Upper lobe of right lung (tissue), 1 donor: ENCODE results near the gene STON2. TPM values are rescaled to one million over a fixed set of nuclear protein-coding genes. Genes with fewer than 3 reads are reported as not detected.

Source experiments
- ATAC-seq: fragments of 200-7000 bp; cut with Tn5 transposase; one replicate; pipeline ENCODE4 v1.9.1; 2020; ENCODE audit warnings: mild to moderate bottlenecking, moderate library complexity
- DNase-seq: peaks from one replicate; pipeline ENCODE4 v3.0.0-alpha.2; 2020
- H3K27ac ChIP-seq: fragments of 200-600 bp; one replicate; pipeline ENCODE4 v1.8.0; 2022
- H3K27me3 ChIP-seq: fragments of 200-600 bp; one replicate; pipeline ENCODE4 v1.8.0; 2022; ENCODE audit warnings: mild to moderate bottlenecking
- H3K36me3 ChIP-seq: fragments of 200-600 bp; one replicate; pipeline ENCODE4 v1.8.0; 2022
- H3K4me1 ChIP-seq: fragments of 200-600 bp; one replicate; pipeline ENCODE4 v1.8.0; 2022
- H3K4me3 ChIP-seq: fragments of 200-600 bp; one replicate; pipeline ENCODE4 v1.8.0; 2022; ENCODE audit warnings: mild to moderate bottlenecking
- H3K9me3 ChIP-seq: fragments of 200-600 bp; one replicate; pipeline ENCODE4 v1.8.0; 2022
- CTCF ChIP-seq: fragments of 200-600 bp; IDR thresholded peaks from one replicate; pipeline ENCODE4 v1.8.0; 2022; ENCODE audit warnings: antibody characterized with exemption
- intact Hi-C: fragments of 100-400 bp; cut with DNase I; formaldehyde crosslinking; loops from one replicate; pipeline ENCODE4 v1.11.0; 2022
- total RNA-seq: library from RNA; stranded (reverse); fragmentation: NEBNext Ultra II Directional; extraction: Animal tissue kit (Norgen Biotek cat#: 25700); gene quantifications from one replicate; pipeline ENCODE4 v1.2.1, GENCODE V29; 2021
- donor health status: DM: no; HTN: yes; CAD: no; lungs with severe emphysema.

Gene STON2
- total RNA-seq, 1 donor from 2014 or later, result 47.7 TPM

- H3K27ac ChIP-seq, result no peak overlapping the region
- no peak overlapping the region for H3K4me3 ChIP-seq
- intact Hi-C loops, result no loop called here
- ATAC-seq (no peak), DNase-seq (no peak)
- no peak for TF ChIP-seq CTCF
- H3K27me3 ChIP-seq, result no peaks in the 10 kb centered on the region
- H3K4me1 ChIP-seq, result no peaks in the 10 kb centered on the region
- no peaks in the 10 kb centered on the region for H3K9me3 ChIP-seq
- H3K36me3 ChIP-seq, result no peaks in the 10 kb centered on the region
These were observed 110.6 kb downstream of the STON2 start for GRCh38 chr14:81289516-81289915.

GRCh38 chr14:81286574-81287370 lies 113.4 kb downstream of the STON2 start:
- DNase-seq (no peak), ATAC-seq (no peak)
- H3K9me3 ChIP-seq, result no peaks in the 10 kb centered on the region
- no peak overlapping the region for H3K27ac ChIP-seq
- no peaks in the 10 kb centered on the region for H3K4me1 ChIP-seq
- H3K27me3 ChIP-seq, result no peaks in the 10 kb centered on the region
- no peak overlapping the region for H3K4me3 ChIP-seq
- intact Hi-C loops, result no loop called here
- no peak for TF ChIP-seq CTCF
- no peaks in the 10 kb centered on the region for H3K36me3 ChIP-seq

- TF ChIP-seq CTCF, result no peak
- ATAC-seq (no peak), DNase-seq (no peak)
- Histone ChIP-seq H3K36me3 (no peaks in the 10 kb centered on the region), H3K4me1 (no peaks in the 10 kb centered on the region), H3K9me3 (no peaks in the 10 kb centered on the region), H3K4me3 (no peak overlapping the region), H3K27me3 (no peaks in the 10 kb centered on the region), H3K27ac (no peak overlapping the region)
- intact Hi-C loops, result no loop called here
These were observed 114.9 kb downstream of the STON2 start for GRCh38 chr14:81285245-81285644.

- ATAC-seq (no peak), DNase-seq (no peak)
- H3K9me3 ChIP-seq, result no peaks in the 10 kb centered on the region
- TF ChIP-seq CTCF, result no peak
- H3K4me3 ChIP-seq, result no peak overlapping the region
- intact Hi-C loops, result no loop called here
- H3K27me3 ChIP-seq, result no peaks in the 10 kb centered on the region
- no peak overlapping the region for H3K27ac ChIP-seq
- no peaks in the 10 kb centered on the region for H3K4me1 ChIP-seq
- peaks cover 8% of the 10 kb centered on the region for H3K36me3 ChIP-seq
These were observed 118.8 kb downstream of the STON2 start for GRCh38 chr14:81281332-81281731.

- ATAC-seq (no peak), DNase-seq (no peak)
- H3K27ac ChIP-seq, result no peak overlapping the region
- no peaks in the 10 kb centered on the region for H3K9me3 ChIP-seq
- peaks cover 8% of the 10 kb centered on the region for H3K36me3 ChIP-seq
- H3K4me3 ChIP-seq, result no peak overlapping the region
- H3K27me3 ChIP-seq, result no peaks in the 10 kb centered on the region
- no peak for TF ChIP-seq CTCF
- no peaks in the 10 kb centered on the region for H3K4me1 ChIP-seq
- intact Hi-C loops, result no loop called here
These were observed 119.9 kb downstream of the STON2 start for GRCh38 chr14:81280136-81280791.
